Kidney (tissue), 14 donors: ENCODE results near the gene ADCYAP1R1. TPM values are rescaled to one million over a fixed set of nuclear protein-coding genes. Genes with fewer than 3 reads are reported as not detected.

Source experiments
- DNase-seq, 5 donors: peaks; one replicate each; pipeline ENCODE4 v3.0.0-alpha.2; 2013 to 2020
- FAIRE-seq: peaks from 2 replicates; lab custom pipeline; 2012; peaks lifted over from hg19 to GRCh38; lab: Jason Lieb, UNC
- H3K27ac ChIP-seq, 2 donors: one replicate each; pipeline ENCODE4 v1.7.0; 2013; ENCODE audit warnings: low read depth in 2 of 2, low read length in 2 of 2, inconsistent platforms in 1 of 2
- H3K27me3 ChIP-seq: one replicate; pipeline ENCODE4 v1.7.1; 2013; ENCODE audit warnings: low read length, inconsistent platforms; ENCODE audit not compliant: control insufficient read depth, insufficient read depth
- H3K36me3 ChIP-seq, 3 donors: one replicate each; pipeline versions ENCODE4 v1.7.0 to v1.7.1; 2013; ENCODE audit warnings: low read length in 3 of 3, control low read depth in 1 of 3, inconsistent platforms in 1 of 3; ENCODE audit not compliant: insufficient read depth in 3 of 3, control insufficient read depth in 2 of 3
- H3K4me1 ChIP-seq, 3 donors: one replicate each; pipeline versions ENCODE4 v1.7.0 to v1.7.1; 2013; ENCODE audit warnings: low read length in 3 of 3, inconsistent platforms in 1 of 3, low read depth in 1 of 3; ENCODE audit not compliant: control insufficient read depth in 2 of 3, insufficient read depth in 2 of 3
- H3K4me3 ChIP-seq, 3 donors: one replicate each; pipeline versions ENCODE4 v1.7.0 to v1.8.1; 2013; ENCODE audit warnings: low read length in 3 of 3, control low read depth in 1 of 3, inconsistent platforms in 1 of 3
- H3K9ac ChIP-seq, 3 donors: one replicate each; pipeline versions ENCODE4 v1.7.0 to v1.7.1; 2013; ENCODE audit warnings: low read length in 3 of 3, control low read depth in 1 of 3, inconsistent platforms in 1 of 3
- H3K9me3 ChIP-seq, 3 donors: one replicate each; pipeline versions ENCODE4 v1.7.0 to v1.7.1; 2013; ENCODE audit warnings: low read length in 3 of 3, control low read depth in 1 of 3, inconsistent platforms in 1 of 3; ENCODE audit not compliant: control insufficient read depth in 2 of 3, insufficient read depth in 1 of 3
- intact Hi-C: fragments of 100-400 bp; cut with DNase I; formaldehyde crosslinking; loops from one replicate; pipeline ENCODE4 v1.11.1; 2022
- polyA plus RNA-seq: library from polyadenylated mRNA; stranded (reverse); fragments of 350-450 nt; fragmentation: Illumina TruSeq; extraction: RNeasy Lipid Tissue Mini Kit (QIAGEN cat#74804); gene quantifications from one replicate; pipeline ENCODE4 v1.2.3, GENCODE V29; 2014; ENCODE audit warnings: low read depth, low replicate concordance; ENCODE audit not compliant: insufficient read depth
- total RNA-seq: library from RNA; stranded (reverse); fragmentation: NEBNext Ultra II Directional; extraction: Animal tissue kit (Norgen Biotek cat#: 25700); gene quantifications from one replicate; pipeline ENCODE4 v1.2.1, GENCODE V29; 2021
- TF ChIP-seq, protein P1 (sequence below): IDR thresholded peaks from 3 replicates; pipeline ENCODE4 v1.5.1; 2012; ENCODE audit warnings: mild to moderate bottlenecking, moderate library complexity, borderline replicate concordance; ENCODE audit not compliant: insufficient read depth; ENCODE audit errors: extremely low read depth
- donor health status: control.
- donor health status: control.
- donor health status: control.
- donor health status: control.
- donor health status: control.
- donor health status: DM: yes; HTN: yes; CAD: no.
- donor health status: Normal renal cell carcinoma (clear cell type).

The ADCYAP1R1 gene
- total and polyA plus RNA-seq, 2 donors from 2014 or later, result not detected

DNA sequence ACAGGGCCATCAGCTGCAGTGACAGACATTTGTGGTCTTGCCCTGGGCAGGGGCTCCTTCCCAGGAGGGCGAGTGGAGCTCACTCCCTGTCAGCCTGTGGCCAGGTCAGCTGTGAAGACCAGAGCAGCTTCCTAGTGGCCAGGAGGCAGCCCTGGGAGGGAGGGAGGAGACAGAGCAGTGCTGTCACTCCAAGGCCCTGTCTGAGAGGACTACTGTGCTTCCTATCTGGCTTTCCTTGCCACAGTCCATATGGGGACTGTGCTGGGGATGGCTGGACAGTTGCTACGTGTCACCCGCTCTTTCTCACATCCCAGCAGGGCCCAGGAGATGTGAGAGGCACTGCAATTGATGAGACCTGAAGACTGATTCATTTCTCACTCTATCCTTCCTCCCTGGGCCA lies 15.2 kb upstream of the ADCYAP1R1 start:
- FAIRE-seq (no peak), DNase-seq (no peak)
- intact Hi-C loops, result no loop called here
- Histone ChIP-seq H3K4me3 (no peak overlapping the region), H3K36me3 (no peaks in the 10 kb centered on the region), H3K27ac (no peak overlapping the region), H3K9ac (no peak overlapping the region), H3K9me3 (no peaks in the 10 kb centered on the region), H3K27me3 (peaks cover 2% of the 10 kb centered on the region), H3K4me1 (no peaks in the 10 kb centered on the region)
- TF ChIP-seq, protein P1, sequence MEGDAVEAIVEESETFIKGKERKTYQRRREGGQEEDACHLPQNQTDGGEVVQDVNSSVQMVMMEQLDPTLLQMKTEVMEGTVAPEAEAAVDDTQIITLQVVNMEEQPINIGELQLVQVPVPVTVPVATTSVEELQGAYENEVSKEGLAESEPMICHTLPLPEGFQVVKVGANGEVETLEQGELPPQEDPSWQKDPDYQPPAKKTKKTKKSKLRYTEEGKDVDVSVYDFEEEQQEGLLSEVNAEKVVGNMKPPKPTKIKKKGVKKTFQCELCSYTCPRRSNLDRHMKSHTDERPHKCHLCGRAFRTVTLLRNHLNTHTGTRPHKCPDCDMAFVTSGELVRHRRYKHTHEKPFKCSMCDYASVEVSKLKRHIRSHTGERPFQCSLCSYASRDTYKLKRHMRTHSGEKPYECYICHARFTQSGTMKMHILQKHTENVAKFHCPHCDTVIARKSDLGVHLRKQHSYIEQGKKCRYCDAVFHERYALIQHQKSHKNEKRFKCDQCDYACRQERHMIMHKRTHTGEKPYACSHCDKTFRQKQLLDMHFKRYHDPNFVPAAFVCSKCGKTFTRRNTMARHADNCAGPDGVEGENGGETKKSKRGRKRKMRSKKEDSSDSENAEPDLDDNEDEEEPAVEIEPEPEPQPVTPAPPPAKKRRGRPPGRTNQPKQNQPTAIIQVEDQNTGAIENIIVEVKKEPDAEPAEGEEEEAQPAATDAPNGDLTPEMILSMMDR, result no peak

- Histone ChIP-seq H3K9ac (no peak overlapping the region), H3K27ac (no peak overlapping the region), H3K9me3 (no peaks in the 10 kb centered on the region), H3K36me3 (no peaks in the 10 kb centered on the region), H3K27me3 (peaks cover 2% of the 10 kb centered on the region), H3K4me1 (no peaks in the 10 kb centered on the region), H3K4me3 (no peak overlapping the region)
- FAIRE-seq, result no peak
- TF ChIP-seq, protein P1, result no peak
- peak in 4 of 5 donors; percentile 58 to 72 (median 64) for DNase-seq
- intact Hi-C loops, result no loop called here
Observed at GRCh38 chr7:31043051-31043471, 9.0 kb upstream of the ADCYAP1R1 start.

DNA sequence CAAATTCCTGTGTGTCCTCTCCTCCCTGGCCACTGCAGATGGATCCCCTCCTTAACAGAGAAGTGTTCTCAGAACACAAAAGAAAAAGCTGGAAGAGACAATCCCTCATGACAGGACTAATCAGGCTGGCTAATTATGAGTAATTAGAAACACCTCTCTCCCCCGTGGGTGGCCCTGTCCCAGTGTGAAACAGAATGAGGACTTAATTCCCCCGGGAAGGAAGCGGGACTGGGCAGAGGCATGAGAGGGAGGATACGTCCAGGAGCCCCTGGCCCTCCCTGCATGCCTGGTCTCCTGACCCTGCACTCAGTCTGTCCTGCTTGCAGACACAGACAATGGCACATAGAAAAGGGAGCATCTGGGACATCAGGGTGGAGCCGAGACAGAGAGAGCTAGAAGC lies 7.6 kb upstream of the ADCYAP1R1 start:
- intact Hi-C loops, result no loop called here
- TF ChIP-seq, protein P1, result no peak
- no peak for FAIRE-seq

DNA sequence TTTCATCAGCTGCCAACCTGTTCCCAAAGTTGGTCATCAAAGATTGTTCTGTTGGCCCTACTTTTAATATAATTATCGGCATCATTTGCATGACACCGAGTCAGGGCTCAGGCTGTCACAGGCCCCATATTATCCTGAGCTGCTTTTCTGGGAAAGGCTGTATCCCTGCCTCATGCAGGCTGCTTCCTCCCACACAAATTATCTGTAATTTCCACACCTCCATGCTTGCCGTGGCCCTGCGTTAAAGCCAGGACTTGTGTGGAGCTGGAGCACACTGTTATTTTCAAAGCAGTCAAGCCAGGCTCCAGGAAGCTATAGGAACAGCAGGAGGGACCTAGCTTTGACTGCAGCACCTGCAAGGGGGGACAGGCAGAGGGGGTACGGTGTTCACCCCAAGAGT lies 5.4 kb upstream of the ADCYAP1R1 start:
- intact Hi-C loops, result no loop called here
- no peak overlapping the region for H3K4me3 ChIP-seq
- H3K9me3 ChIP-seq, result no peaks in the 10 kb centered on the region
- DNase-seq (no peak), FAIRE-seq (no peak)
- H3K9ac ChIP-seq, result no peak overlapping the region
- H3K4me1 ChIP-seq, result no peaks in the 10 kb centered on the region
- peaks cover 2% of the 10 kb centered on the region for H3K27me3 ChIP-seq
- H3K27ac ChIP-seq, result no peak overlapping the region
- H3K36me3 ChIP-seq, result no peaks in the 10 kb centered on the region
- TF ChIP-seq, protein P1, result no peak

More for the DNA sequence above, 7.6 kb upstream of the ADCYAP1R1 start:
- Histone ChIP-seq H3K4me3 (no peak overlapping the region), H3K9ac (no peak overlapping the region), H3K4me1 (no peaks in the 10 kb centered on the region), H3K27me3 (peaks cover 2% of the 10 kb centered on the region), H3K27ac (no peak overlapping the region), H3K36me3 (no peaks in the 10 kb centered on the region), H3K9me3 (no peaks in the 10 kb centered on the region)
- DNase-seq, result no peak
